NT2/D1 (cell line): ENCODE measurements around the gene IYD.
"Not testable (repeated sequence)": the region's sequence is repeated elsewhere in the genome, so short reads cannot be mapped to it uniquely, and the experiment has no call there.

Source experiments
- DNase-seq: peaks from one replicate; pipeline ENCODE4 v3.0.0-alpha.2; 2011; ENCODE audit warnings: low read depth, low spot score
- H3K27me3 ChIP-seq: 2 replicates; pipeline ENCODE4 v1.6.0; 2011; ENCODE audit warnings: mild to moderate bottlenecking; ENCODE audit not compliant: insufficient read length, insufficient read depth
- H3K36me3 ChIP-seq: 2 replicates; pipeline ENCODE4 v1.6.1; 2011; ENCODE audit warnings: mild to moderate bottlenecking, low read length, mixed read lengths; ENCODE audit not compliant: insufficient read depth, insufficient read length
- H3K4me1 ChIP-seq: 2 replicates; pipeline ENCODE4 v1.5.1; 2011; ENCODE audit not compliant: insufficient read depth, insufficient read length
- H3K4me3 ChIP-seq: 2 replicates; pipeline ENCODE4 v1.5.1; 2011; ENCODE audit warnings: low read depth; ENCODE audit not compliant: insufficient read length
- H3K9ac ChIP-seq: 2 replicates; pipeline ENCODE4 v1.6.0; 2011; ENCODE audit warnings: low read depth; ENCODE audit not compliant: insufficient read length
- H3K9me3 ChIP-seq: 2 replicates; pipeline ENCODE4 v1.5.1; 2011; ENCODE audit warnings: mild to moderate bottlenecking, low read length; ENCODE audit not compliant: insufficient read depth
- SUZ12 ChIP-seq: IDR thresholded peaks from 2 replicates; pipeline ENCODE4 v1.6.1; 2011; ENCODE audit not compliant: insufficient read length, insufficient read depth; ENCODE audit errors: extremely low read depth
- YY1 ChIP-seq: IDR thresholded peaks from 2 replicates; pipeline ENCODE4 v1.6.1; 2011; ENCODE audit not compliant: insufficient read length, insufficient read depth
- ZNF274 ChIP-seq: IDR thresholded peaks from 2 replicates; pipeline ENCODE4 v1.6.1; 2011; ENCODE audit warnings: mild to moderate bottlenecking, low read depth, low read length

IYD gene

DNA sequence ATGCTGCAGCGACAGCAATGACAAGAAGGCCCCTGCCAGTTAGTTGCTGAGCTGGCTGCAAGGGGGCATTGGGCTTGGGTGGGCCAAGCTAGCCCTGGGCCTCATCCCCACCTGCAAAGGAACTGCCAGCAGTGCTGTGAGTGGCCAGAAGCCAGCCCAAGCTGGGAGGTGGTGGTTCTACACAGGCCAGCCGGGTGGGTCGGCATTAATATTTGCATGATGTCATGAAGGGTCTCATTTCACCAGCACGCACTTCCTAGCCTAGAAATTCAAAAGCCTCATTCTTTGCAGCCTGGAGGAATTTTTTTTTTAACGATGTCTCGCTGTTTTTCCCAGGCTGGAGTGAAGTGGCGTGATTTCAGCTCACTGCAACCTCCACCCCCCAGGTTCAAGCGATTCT is 62.0 kb downstream of the IYD start:
- no peaks in the 10 kb centered on the region for H3K27me3 ChIP-seq
- no peak overlapping the region for H3K4me3 ChIP-seq
- TF ChIP-seq YY1 (no peak), ZNF274 (no peak), SUZ12 (no peak)
- no peaks in the 10 kb centered on the region for H3K36me3 ChIP-seq
- H3K4me1 ChIP-seq: no peaks in the 10 kb centered on the region
- no peak overlapping the region for H3K9ac ChIP-seq
- no peaks in the 10 kb centered on the region for H3K9me3 ChIP-seq
- no peak for DNase-seq

- Histone ChIP-seq H3K9ac (no peak overlapping the region), H3K27me3 (no peaks in the 10 kb centered on the region), H3K4me3 (no peak overlapping the region), H3K36me3 (no peaks in the 10 kb centered on the region), H3K4me1 (no peaks in the 10 kb centered on the region), H3K9me3 (no peaks in the 10 kb centered on the region)
- TF ChIP-seq YY1 (no peak), ZNF274 (no peak), SUZ12 (no peak)
- no peak for DNase-seq
These were observed 66.5 kb downstream of the IYD start for GRCh38 chr6:150435360-150435759.

GRCh38 chr6:150435832-150436231 is 67.0 kb downstream of the IYD start:
- no peaks in the 10 kb centered on the region for H3K9me3 ChIP-seq
- no peak for TF ChIP-seq SUZ12
- TF ChIP-seq YY1: no peak
- TF ChIP-seq ZNF274: no peak
- no peak for DNase-seq
- H3K36me3 ChIP-seq: no peaks in the 10 kb centered on the region
- no peaks in the 10 kb centered on the region for H3K4me1 ChIP-seq
- no peaks in the 10 kb centered on the region for H3K27me3 ChIP-seq
- H3K4me3 ChIP-seq: no peak overlapping the region
- H3K9ac ChIP-seq: no peak overlapping the region

GRCh38 chr6:150439373-150439772 is 70.6 kb downstream of the IYD start:
- H3K36me3 ChIP-seq: no peaks in the 10 kb centered on the region
- TF ChIP-seq YY1 (no peak), SUZ12 (no peak), ZNF274 (no peak)
- no peak for DNase-seq
- H3K9me3 ChIP-seq: no peaks in the 10 kb centered on the region
- no peak overlapping the region for H3K9ac ChIP-seq
- no peak overlapping the region for H3K4me3 ChIP-seq
- H3K4me1 ChIP-seq: no peaks in the 10 kb centered on the region
- no peaks in the 10 kb centered on the region for H3K27me3 ChIP-seq

DNA sequence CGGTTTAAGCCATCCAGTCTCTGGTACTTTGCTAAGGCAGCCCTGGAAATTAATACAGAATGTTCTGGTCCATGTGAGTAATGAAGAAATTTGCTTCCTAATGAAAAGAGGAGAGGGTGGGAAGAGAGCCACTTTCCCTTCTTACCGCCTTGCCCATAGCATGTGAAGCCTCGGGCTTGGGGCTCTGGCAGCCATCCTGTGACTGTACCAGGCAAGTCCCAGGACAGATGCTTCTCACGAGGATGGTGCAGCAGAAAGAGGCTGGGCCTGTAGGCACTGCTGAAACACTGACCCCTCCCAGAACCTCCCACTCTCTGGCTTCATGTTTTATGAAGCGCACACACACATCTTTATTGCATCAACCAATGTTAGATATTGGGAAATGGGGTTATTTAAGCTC is 74.8 kb downstream of the IYD start:
- DNase-seq: no peak
- TF ChIP-seq SUZ12 (no peak), YY1 (no peak), ZNF274 (no peak)
- no peak overlapping the region for H3K9ac ChIP-seq
- no peaks in the 10 kb centered on the region for H3K4me1 ChIP-seq
- no peaks in the 10 kb centered on the region for H3K36me3 ChIP-seq
- no peaks in the 10 kb centered on the region for H3K9me3 ChIP-seq
- H3K27me3 ChIP-seq: no peaks in the 10 kb centered on the region
- no peak overlapping the region for H3K4me3 ChIP-seq

GRCh38 chr6:150444308-150444707 is 75.5 kb downstream of the IYD start:
- Histone ChIP-seq H3K36me3 (no peaks in the 10 kb centered on the region), H3K27me3 (no peaks in the 10 kb centered on the region), H3K9me3 (no peaks in the 10 kb centered on the region), H3K9ac (no peak overlapping the region), H3K4me1 (no peaks in the 10 kb centered on the region), H3K4me3 (no peak overlapping the region)
- TF ChIP-seq YY1 (no peak), ZNF274 (no peak), SUZ12 (no peak)
- DNase-seq: no peak

DNA sequence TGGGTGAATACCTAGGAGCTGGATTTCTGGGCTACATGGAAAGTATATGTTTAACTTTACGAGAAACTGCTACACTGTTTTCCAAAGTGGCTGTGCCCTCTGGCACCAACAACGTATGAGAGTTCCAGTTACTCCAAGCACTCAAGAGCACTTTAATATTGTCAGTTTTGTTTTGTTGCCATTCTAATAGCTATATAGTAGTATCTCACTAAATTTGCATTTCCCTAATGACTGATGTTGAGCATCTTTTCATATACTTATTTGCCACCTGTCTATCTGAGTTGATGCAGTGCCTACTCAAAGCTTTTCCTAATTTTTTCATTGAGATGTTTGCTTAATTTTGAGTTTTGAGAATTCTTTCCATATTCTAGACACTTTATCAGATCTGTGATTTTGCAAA is 76.7 kb downstream of the IYD start:
- no peak for DNase-seq
- no peaks in the 10 kb centered on the region for H3K4me1 ChIP-seq
- no peak overlapping the region for H3K9ac ChIP-seq
- H3K9me3 ChIP-seq: no peaks in the 10 kb centered on the region
- H3K4me3 ChIP-seq: no peak overlapping the region
- no peaks in the 10 kb centered on the region for H3K36me3 ChIP-seq
- no peaks in the 10 kb centered on the region for H3K27me3 ChIP-seq
- TF ChIP-seq ZNF274: no peak
- no peak for TF ChIP-seq SUZ12
- TF ChIP-seq YY1: no peak

DNA sequence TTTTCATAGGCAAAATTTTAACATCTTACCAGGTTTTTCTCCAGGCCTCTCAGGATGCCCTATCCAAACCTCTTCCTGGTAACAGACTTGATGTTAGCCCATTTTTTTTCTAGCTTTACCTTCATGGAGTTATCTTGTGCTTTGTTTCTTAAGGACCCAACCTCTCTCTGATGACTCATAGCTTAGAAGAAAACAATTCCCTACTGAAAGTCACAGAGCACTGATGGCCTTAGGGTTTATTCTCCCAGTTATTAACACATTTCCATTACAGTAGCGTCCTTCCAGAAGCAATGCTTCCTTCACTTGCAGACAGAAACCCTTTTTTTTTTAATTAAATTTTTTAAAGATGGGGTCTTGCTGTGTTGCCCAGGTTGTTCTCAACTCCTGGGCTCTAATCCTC is 79.4 kb downstream of the IYD start:
- no peak overlapping the region for H3K9ac ChIP-seq
- H3K27me3 ChIP-seq: no peaks in the 10 kb centered on the region
- H3K4me3 ChIP-seq: no peak overlapping the region
- TF ChIP-seq ZNF274 (no peak), SUZ12 (no peak), YY1 (no peak)
- DNase-seq: peak; percentile 27
- H3K9me3 ChIP-seq: no peaks in the 10 kb centered on the region
- H3K4me1 ChIP-seq: peaks cover 6% of the 10 kb centered on the region
- H3K36me3 ChIP-seq: no peaks in the 10 kb centered on the region

- not testable (repeated sequence) for H3K4me1 ChIP-seq, H3K4me3 ChIP-seq, H3K9me3 ChIP-seq, H3K27me3 ChIP-seq, DNase-seq, H3K9ac ChIP-seq, H3K36me3 ChIP-seq
These were observed 80.2 kb downstream of the IYD start for GRCh38 chr6:150449055-150449454.
